ENCODE measurements around the gene SORCS2.

DNA sequence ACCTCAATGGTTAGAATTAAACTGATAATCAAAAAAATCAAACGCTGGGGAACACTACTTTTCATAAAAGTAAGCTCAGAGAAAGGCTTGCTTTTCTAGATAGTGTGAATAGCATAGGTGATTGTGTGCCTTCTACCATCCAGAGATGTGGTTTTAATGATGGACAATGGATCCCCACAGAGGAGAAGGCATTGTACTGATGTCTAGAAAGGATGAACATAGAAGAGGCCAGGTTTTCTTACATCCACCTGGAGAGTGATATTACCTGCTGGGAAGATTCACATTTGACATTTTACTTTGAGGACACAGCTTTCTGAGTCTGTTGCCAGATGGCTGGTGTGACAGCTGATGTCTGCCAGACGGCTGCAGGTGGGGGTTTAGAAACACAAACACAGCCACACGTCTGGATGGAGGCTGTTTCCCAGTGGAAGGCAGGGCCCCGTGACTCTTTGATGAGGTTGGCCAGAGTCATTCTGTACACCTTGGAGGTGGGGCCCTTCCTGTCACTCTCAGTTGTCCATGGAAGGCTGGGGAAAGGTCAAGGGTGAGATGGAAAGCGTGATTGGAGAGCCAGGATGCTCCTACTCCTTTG is 128.0 kb downstream of the SORCS2 start:
- TF ChIP-seq, protein P1, sequence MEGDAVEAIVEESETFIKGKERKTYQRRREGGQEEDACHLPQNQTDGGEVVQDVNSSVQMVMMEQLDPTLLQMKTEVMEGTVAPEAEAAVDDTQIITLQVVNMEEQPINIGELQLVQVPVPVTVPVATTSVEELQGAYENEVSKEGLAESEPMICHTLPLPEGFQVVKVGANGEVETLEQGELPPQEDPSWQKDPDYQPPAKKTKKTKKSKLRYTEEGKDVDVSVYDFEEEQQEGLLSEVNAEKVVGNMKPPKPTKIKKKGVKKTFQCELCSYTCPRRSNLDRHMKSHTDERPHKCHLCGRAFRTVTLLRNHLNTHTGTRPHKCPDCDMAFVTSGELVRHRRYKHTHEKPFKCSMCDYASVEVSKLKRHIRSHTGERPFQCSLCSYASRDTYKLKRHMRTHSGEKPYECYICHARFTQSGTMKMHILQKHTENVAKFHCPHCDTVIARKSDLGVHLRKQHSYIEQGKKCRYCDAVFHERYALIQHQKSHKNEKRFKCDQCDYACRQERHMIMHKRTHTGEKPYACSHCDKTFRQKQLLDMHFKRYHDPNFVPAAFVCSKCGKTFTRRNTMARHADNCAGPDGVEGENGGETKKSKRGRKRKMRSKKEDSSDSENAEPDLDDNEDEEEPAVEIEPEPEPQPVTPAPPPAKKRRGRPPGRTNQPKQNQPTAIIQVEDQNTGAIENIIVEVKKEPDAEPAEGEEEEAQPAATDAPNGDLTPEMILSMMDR (IDR thresholded peaks at IDR 0.05), result no peak
- no peak for TF ChIP-seq POLR2A (IDR thresholded peaks at IDR 0.05)

Data from right lobe of liver (tissue), 4 donors.